Hepatocyte (in vitro differentiated cells): ENCODE data around the gene C17orf100. TPM values are rescaled to one million over a fixed set of nuclear protein-coding genes. Genes with fewer than 3 reads are reported as not detected.

Source experiments
- DNase-seq: peaks from one replicate; pipeline ENCODE4 v3.0.0-alpha.2; 2016; ENCODE audit warnings: low spot score
- H2AFZ ChIP-seq: fragments of 200-600 bp; sonication (generic); 2 replicates; pipeline ENCODE4 v1.6.0; 2016; ENCODE audit warnings: antibody characterized with exemption, mild to moderate bottlenecking
- H3K27ac ChIP-seq: fragments of 200-600 bp; sonication (generic); 2 replicates; pipeline ENCODE4 v1.5.1; 2016; ENCODE audit warnings: mild to moderate bottlenecking
- H3K27me3 ChIP-seq: fragments of 200-600 bp; sonication (generic); 2 replicates; pipeline ENCODE4 v1.6.1; 2016
- H3K36me3 ChIP-seq: fragments of 200-600 bp; sonication (generic); replicated peaks from 2 replicates; pipeline ENCODE4 v1.5.1; 2016; ENCODE audit warnings: low read depth; ENCODE audit not compliant: insufficient read depth
- H3K4me1 ChIP-seq: fragments of 200-600 bp; sonication (generic); 2 replicates; pipeline ENCODE4 v1.5.1; 2016; ENCODE audit warnings: mild to moderate bottlenecking, moderate library complexity; ENCODE audit not compliant: insufficient read depth
- H3K4me2 ChIP-seq: fragments of 200-600 bp; sonication (generic); 2 replicates; pipeline ENCODE4 v1.6.0; 2016
- H3K4me3 ChIP-seq: fragments of 200-600 bp; sonication (generic); 2 replicates; pipeline ENCODE4 v1.5.1; 2016; ENCODE audit warnings: mild to moderate bottlenecking
- H3K79me2 ChIP-seq: fragments of 200-600 bp; sonication (generic); 2 replicates; pipeline ENCODE4 v1.6.0; 2017; ENCODE audit warnings: mild to moderate bottlenecking
- H3K9me2 ChIP-seq: fragments of 200-600 bp; sonication (generic); replicated peaks from 2 replicates; pipeline ENCODE4 v1.6.0; 2017; ENCODE audit warnings: mild to moderate bottlenecking; ENCODE audit not compliant: insufficient read depth
- H3K9me3 ChIP-seq: fragments of 200-600 bp; sonication (generic); 2 replicates; pipeline ENCODE4 v1.5.1; 2016; ENCODE audit warnings: low read depth, mild to moderate bottlenecking
- H4K20me1 ChIP-seq: fragments of 200-600 bp; sonication (generic); 2 replicates; pipeline ENCODE4 v1.6.0; 2016; ENCODE audit warnings: mild to moderate bottlenecking; ENCODE audit not compliant: insufficient read depth, poor library complexity, severe bottlenecking
- EZH2 ChIP-seq: fragments of 200-600 bp; sonication (generic); IDR thresholded peaks from 2 replicates; pipeline ENCODE4 v1.6.1; 2016; ENCODE audit warnings: antibody characterized with exemption, mild to moderate bottlenecking, borderline replicate concordance
- EZH2phosphoT487 ChIP-seq: fragments of 200-600 bp; sonication (generic); IDR thresholded peaks from one replicate; pipeline ENCODE4 v1.6.1; 2018; ENCODE audit warnings: antibody characterized with exemption, mild to moderate bottlenecking, low read depth, moderate library complexity; ENCODE audit not compliant: unreplicated experiment, severe bottlenecking
- WGBS: methylation state at CpG from one replicate; pipeline ENCODE4 v1.1.6; 2016; ENCODE audit warnings: low lambda C conversion rate; ENCODE audit errors: missing lambda C conversion rate; 5-methylcytosine and 5-hydroxymethylcytosine counted together
- polyA plus RNA-seq: library from polyadenylated mRNA; unstranded; fragments of >200 nt; fragmentation: Nextera tagmentation; extraction: Ambion mirVana; gene quantifications from 2 replicates; pipeline ENCODE4 v1.2.1, GENCODE V29; 2016
- total RNA-seq: library from RNA; depleted of rRNA; stranded (reverse); fragments of >200 nt; gene quantifications from 2 replicates; pipeline ENCODE4 v1.2.3, GENCODE V29; 2014
- TF ChIP-seq, protein P1 (sequence below): fragments of 200-600 bp; sonication (generic); IDR thresholded peaks from 2 replicates; pipeline ENCODE4 v1.5.1; 2016; ENCODE audit warnings: antibody characterized with exemption, mild to moderate bottlenecking; ENCODE audit not compliant: poor library complexity

C17orf100 gene
- total and polyA plus RNA-seq, 2 experiments from 2014 or later: 4.5 to 5.5 TPM

DNA sequence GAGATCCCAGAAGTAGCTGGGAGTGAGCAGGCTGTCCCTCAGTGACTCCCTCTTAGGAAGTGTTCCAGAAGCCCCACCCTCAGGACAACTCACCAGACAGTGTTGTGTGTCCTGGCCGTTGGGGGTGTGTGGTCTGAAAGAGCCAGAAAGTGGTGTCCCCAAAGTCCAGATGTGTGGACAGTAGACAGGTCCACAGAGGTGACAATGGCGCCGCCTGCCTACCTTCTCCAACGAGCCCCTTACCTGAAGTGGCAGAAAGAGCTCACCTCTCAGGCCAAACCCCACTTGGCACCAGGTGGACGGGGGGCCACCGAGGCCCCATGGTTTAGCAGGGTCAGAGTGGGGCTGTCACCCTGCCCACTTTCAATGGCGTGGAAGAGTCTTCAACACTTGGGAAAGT is 19.9 kb downstream of the C17orf100 start:
- no peak overlapping the region for H3K4me3 ChIP-seq
- no peaks in the 10 kb centered on the region for H3K79me2 ChIP-seq
- H3K9me2 ChIP-seq: no peaks in the 10 kb centered on the region
- no peak for TF ChIP-seq EZH2phosphoT487
- TF ChIP-seq EZH2: no peak
- TF ChIP-seq, protein P1, sequence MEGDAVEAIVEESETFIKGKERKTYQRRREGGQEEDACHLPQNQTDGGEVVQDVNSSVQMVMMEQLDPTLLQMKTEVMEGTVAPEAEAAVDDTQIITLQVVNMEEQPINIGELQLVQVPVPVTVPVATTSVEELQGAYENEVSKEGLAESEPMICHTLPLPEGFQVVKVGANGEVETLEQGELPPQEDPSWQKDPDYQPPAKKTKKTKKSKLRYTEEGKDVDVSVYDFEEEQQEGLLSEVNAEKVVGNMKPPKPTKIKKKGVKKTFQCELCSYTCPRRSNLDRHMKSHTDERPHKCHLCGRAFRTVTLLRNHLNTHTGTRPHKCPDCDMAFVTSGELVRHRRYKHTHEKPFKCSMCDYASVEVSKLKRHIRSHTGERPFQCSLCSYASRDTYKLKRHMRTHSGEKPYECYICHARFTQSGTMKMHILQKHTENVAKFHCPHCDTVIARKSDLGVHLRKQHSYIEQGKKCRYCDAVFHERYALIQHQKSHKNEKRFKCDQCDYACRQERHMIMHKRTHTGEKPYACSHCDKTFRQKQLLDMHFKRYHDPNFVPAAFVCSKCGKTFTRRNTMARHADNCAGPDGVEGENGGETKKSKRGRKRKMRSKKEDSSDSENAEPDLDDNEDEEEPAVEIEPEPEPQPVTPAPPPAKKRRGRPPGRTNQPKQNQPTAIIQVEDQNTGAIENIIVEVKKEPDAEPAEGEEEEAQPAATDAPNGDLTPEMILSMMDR: no peak
- H3K27me3 ChIP-seq: no peaks in the 10 kb centered on the region
- 83% methylated on average over 7 of the region's 7 CpGs for WGBS
- H4K20me1 ChIP-seq: no peaks in the 10 kb centered on the region
- no peak for DNase-seq
- H3K36me3 ChIP-seq: no peaks in the 10 kb centered on the region
- H3K9me3 ChIP-seq: no peaks in the 10 kb centered on the region
- no peak overlapping the region for H2AFZ ChIP-seq
- no peak overlapping the region for H3K27ac ChIP-seq
- no peaks in the 10 kb centered on the region for H3K4me1 ChIP-seq
- no peak overlapping the region for H3K4me2 ChIP-seq

DNA sequence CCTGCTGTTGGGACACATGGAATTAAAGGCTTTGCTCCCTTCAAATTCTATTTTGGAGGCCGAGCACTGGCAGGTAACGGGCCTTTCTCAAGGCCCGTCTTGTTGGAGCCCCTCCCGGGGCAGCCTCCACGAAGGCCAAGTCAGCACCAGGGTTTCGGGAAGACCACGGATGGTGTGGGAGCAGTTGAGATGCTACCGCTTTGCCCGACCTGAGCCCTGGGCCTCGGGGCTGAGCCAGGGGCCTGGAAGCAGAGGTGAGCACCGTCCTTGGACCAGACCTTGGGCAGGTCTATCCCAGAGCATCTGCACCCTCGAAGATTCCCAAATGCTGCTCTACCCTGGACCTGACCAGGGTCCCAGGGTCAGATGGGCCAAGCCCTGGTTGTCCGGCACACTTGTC is 23.0 kb downstream of the C17orf100 start:
- TF ChIP-seq EZH2 (no peak), EZH2phosphoT487 (no peak)
- TF ChIP-seq, protein P1: no peak
- peaks cover 10% of the 10 kb centered on the region for H3K4me1 ChIP-seq
- 92% methylated on average over 13 of the region's 13 CpGs for WGBS
- H3K27me3 ChIP-seq: no peaks in the 10 kb centered on the region
- no peak overlapping the region for H3K4me3 ChIP-seq
- DNase-seq: no peak
- H4K20me1 ChIP-seq: no peaks in the 10 kb centered on the region
- no peak overlapping the region for H3K27ac ChIP-seq
- no peak overlapping the region for H3K4me2 ChIP-seq
- no peak overlapping the region for H2AFZ ChIP-seq
- H3K79me2 ChIP-seq: no peaks in the 10 kb centered on the region
- no peaks in the 10 kb centered on the region for H3K9me3 ChIP-seq
- H3K9me2 ChIP-seq: no peaks in the 10 kb centered on the region
- H3K36me3 ChIP-seq: no peaks in the 10 kb centered on the region

DNA sequence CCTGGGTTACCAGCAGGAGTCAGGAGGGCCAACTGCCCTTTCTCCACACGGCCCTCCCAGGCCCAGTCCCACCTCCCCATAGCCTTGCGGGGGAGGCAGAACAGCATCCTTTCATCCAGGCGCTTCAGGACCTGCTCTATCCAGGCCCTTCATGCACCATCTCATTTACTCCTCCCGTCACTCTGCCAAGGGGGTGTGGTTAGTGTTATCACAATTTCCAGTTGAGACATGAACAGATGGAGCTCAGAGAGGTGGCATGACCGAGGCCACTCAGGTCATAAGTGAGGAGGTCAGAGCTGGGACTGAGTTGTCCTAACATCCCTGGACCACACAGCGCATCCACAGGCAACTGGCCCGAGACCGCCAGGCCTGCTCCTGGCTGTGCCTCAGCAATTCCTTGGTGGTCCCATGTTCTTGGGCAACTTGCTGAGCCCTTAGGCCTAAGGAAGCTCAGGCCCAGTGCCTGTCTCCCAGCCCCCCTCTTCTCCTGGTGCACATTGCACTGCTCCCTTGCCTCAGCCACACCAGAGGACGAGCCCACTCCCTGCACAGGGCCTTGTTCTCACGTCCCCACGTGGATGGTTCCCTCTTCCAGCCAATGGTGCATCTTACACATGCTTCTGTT is 23.8 kb downstream of the C17orf100 start:
- Histone ChIP-seq H3K4me1 (peaks cover 10% of the 10 kb centered on the region), H3K9me2 (no peaks in the 10 kb centered on the region), H2AFZ (no peak overlapping the region), H3K4me2 (no peak overlapping the region), H3K36me3 (no peaks in the 10 kb centered on the region), H3K4me3 (no peak overlapping the region), H3K9me3 (no peaks in the 10 kb centered on the region), H3K27me3 (no peaks in the 10 kb centered on the region), H3K79me2 (no peaks in the 10 kb centered on the region), H4K20me1 (no peaks in the 10 kb centered on the region), H3K27ac (no peak overlapping the region)
- TF ChIP-seq, protein P1: no peak
- TF ChIP-seq EZH2 (no peak), EZH2phosphoT487 (no peak)
- no peak for DNase-seq
- 87% methylated on average over 11 of the region's 11 CpGs for WGBS
